SU-DHL-6 (cell line): ENCODE measurements around the gene LYSMD3.

Source experiments
- H2AFZ ChIP-seq: fragments of 200-600 bp; sonication (generic); 2 replicates; pipeline ENCODE4 v1.6.1; 2014; ENCODE audit warnings: low read depth, mild to moderate bottlenecking, moderate library complexity, mixed read lengths, antibody characterized with exemption, low read length; ENCODE audit not compliant: severe bottlenecking
- H3F3A ChIP-seq: fragments of 200-600 bp; shearing (Covaris generic); 2 replicates; pipeline ENCODE4 v1.6.0; 2016; ENCODE audit warnings: antibody characterized with exemption, mild to moderate bottlenecking; ENCODE audit not compliant: insufficient read depth
- H3K27ac ChIP-seq: fragments of 200-600 bp; sonication (generic); 2 replicates; pipeline ENCODE4 v1.5.1; 2016; ENCODE audit warnings: low read depth, mild to moderate bottlenecking, low read length, moderate library complexity, mixed read lengths
- H3K27me3 ChIP-seq: fragments of 200-600 bp; sonication (generic), shearing (Covaris generic); 2 replicates; pipeline ENCODE4 v1.6.0; 2014; ENCODE audit warnings: mild to moderate bottlenecking, low read length
- H3K36me3 ChIP-seq: fragments of 200-600 bp; sonication (generic); 2 replicates; pipeline ENCODE4 v1.6.1; 2014; ENCODE audit warnings: mild to moderate bottlenecking, low read length, mixed read lengths
- H3K4me2 ChIP-seq: fragments of 300-600, 200-600 bp; shearing (Covaris generic), sonication (generic); 2 replicates; pipeline ENCODE4 v1.6.0; 2014; ENCODE audit warnings: low read length, low read depth, mild to moderate bottlenecking; ENCODE audit not compliant: poor library complexity, severe bottlenecking
- H3K4me3 ChIP-seq: fragments of 200-600 bp; sonication (generic); 2 replicates; pipeline ENCODE4 v1.5.1; 2014; ENCODE audit warnings: antibody characterized with exemption, low read length, mild to moderate bottlenecking, mixed read lengths; ENCODE audit not compliant: insufficient read depth, poor library complexity, severe bottlenecking
- H3K79me2 ChIP-seq: fragments of 200-600 bp; sonication (generic); 2 replicates; pipeline ENCODE4 v1.6.1; 2014; ENCODE audit warnings: mild to moderate bottlenecking, low read length, moderate library complexity; ENCODE audit not compliant: insufficient read depth
- H3K9ac ChIP-seq: fragments of 200-600 bp; sonication (generic); 2 replicates; pipeline ENCODE4 v1.7.0; 2014; ENCODE audit warnings: mild to moderate bottlenecking, low read length
- H3K9me2 ChIP-seq: fragments of 200-600 bp; sonication (generic); replicated peaks from 2 replicates; pipeline ENCODE4 v1.6.1; 2014; ENCODE audit warnings: low read length; ENCODE audit not compliant: insufficient read depth
- H3K9me3 ChIP-seq: fragments of 200-600 bp; sonication (generic); 2 replicates; pipeline ENCODE4 v1.6.1; 2014; ENCODE audit warnings: low read length, mixed read lengths; ENCODE audit not compliant: insufficient read depth
- H4K20me1 ChIP-seq: fragments of 200-600 bp; sonication (generic); 2 replicates; pipeline ENCODE4 v1.6.1; 2014; ENCODE audit warnings: low read depth, mild to moderate bottlenecking, antibody characterized with exemption, low read length, moderate library complexity, mixed read lengths
- CTCF ChIP-seq: fragments of 200-600 bp; sonication (generic); IDR thresholded peaks from one replicate; pipeline ENCODE4 v1.5.1; 2017; ENCODE audit warnings: antibody characterized with exemption, mild to moderate bottlenecking, low read length, moderate library complexity; ENCODE audit not compliant: insufficient read depth, poor library complexity, severe bottlenecking
- EZH2phosphoT487 ChIP-seq: fragments of 200-600 bp; sonication (generic), shearing (Covaris generic); conservative IDR thresholded peaks from 2 replicates; pipeline ENCODE4 v1.6.1; 2018; ENCODE audit warnings: mild to moderate bottlenecking, antibody characterized with exemption, low read length, moderate library complexity, mixed read lengths

Gene LYSMD3

DNA sequence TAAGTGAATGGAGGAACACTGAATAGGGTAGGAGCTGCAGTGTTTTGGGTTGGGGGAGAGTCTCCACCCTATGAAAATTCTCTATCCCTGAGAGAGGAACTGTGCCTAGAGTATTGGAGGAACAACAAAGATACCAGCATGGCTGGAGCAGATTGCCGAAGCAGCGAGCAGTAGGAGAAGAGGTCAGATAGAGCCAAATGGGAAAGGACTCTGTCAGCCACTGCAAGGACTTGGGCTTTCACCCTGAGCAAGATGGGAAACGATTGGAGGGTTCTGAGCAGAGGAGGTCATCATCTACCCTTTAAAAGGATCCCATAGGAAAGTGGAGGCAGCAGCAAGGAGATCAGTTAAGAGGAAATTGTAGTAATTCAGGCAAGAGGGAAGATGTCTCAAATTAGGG, 4.4 kb upstream of the LYSMD3 start:
- no peak overlapping the region for H2AFZ ChIP-seq

GRCh38 chr5:90530736-90531487, 1.5 kb upstream of the LYSMD3 start:
- no peak overlapping the region for H2AFZ ChIP-seq
- H3K36me3 ChIP-seq = no peaks in the 10 kb centered on the region
- H3K27ac ChIP-seq = no peak overlapping the region
- H3K9me3 ChIP-seq = no peaks in the 10 kb centered on the region
- no peaks in the 10 kb centered on the region for H3K27me3 ChIP-seq
- no peaks in the 10 kb centered on the region for H4K20me1 ChIP-seq
- peaks cover 34% of the 10 kb centered on the region for H3K79me2 ChIP-seq
- H3K4me2 ChIP-seq = peak overlapping the region; percentile 60
- H3K4me3 ChIP-seq = peak overlapping the region; percentile 88
- TF ChIP-seq CTCF (no peak), EZH2phosphoT487 (no peak)
- H3F3A ChIP-seq = no peaks in the 10 kb centered on the region
- H3K9ac ChIP-seq = peak overlapping the region; percentile 90; the same call in 1 of the 2 replicates
- H3K9me2 ChIP-seq = no peaks in the 10 kb centered on the region

More for the DNA sequence above, 4.4 kb upstream of the LYSMD3 start:
- H3K9me3 ChIP-seq = no peaks in the 10 kb centered on the region
- H3K4me3 ChIP-seq = no peak overlapping the region
- no peaks in the 10 kb centered on the region for H3K27me3 ChIP-seq
- H3F3A ChIP-seq = no peaks in the 10 kb centered on the region
- no peak overlapping the region for H3K27ac ChIP-seq
- H3K79me2 ChIP-seq = peaks cover 5% of the 10 kb centered on the region
- H3K36me3 ChIP-seq = no peaks in the 10 kb centered on the region
- H3K4me2 ChIP-seq = no peak overlapping the region
- H3K9me2 ChIP-seq = no peaks in the 10 kb centered on the region
- no peak overlapping the region for H3K9ac ChIP-seq
- no peaks in the 10 kb centered on the region for H4K20me1 ChIP-seq
- TF ChIP-seq EZH2phosphoT487 (no peak), CTCF (no peak)

- no peaks in the 10 kb centered on the region for H3K27me3 ChIP-seq
- no peaks in the 10 kb centered on the region; the same call in 1 of the 2 replicates for H3K36me3 ChIP-seq
- peaks cover 35% of the 10 kb centered on the region for H3K79me2 ChIP-seq
- no peaks in the 10 kb centered on the region for H4K20me1 ChIP-seq
- H2AFZ ChIP-seq = peak overlapping the region; percentile 88
- TF ChIP-seq CTCF (peak; percentile 44), EZH2phosphoT487 (no peak)
- H3K27ac ChIP-seq = peak overlapping the region; percentile 45
- peak overlapping the region; percentile 60 for H3K4me2 ChIP-seq
- H3K9ac ChIP-seq = peak overlapping the region; percentile 90
- no peaks in the 10 kb centered on the region for H3K9me2 ChIP-seq
- H3F3A ChIP-seq = no peaks in the 10 kb centered on the region
- H3K4me3 ChIP-seq = peak overlapping the region; percentile 88
- no peaks in the 10 kb centered on the region for H3K9me3 ChIP-seq
These were observed 724 bp upstream of the LYSMD3 start for GRCh38 chr5:90529939-90530677.
